HG02852 (cell line): ENCODE measurements around the gene TTL.
"Not testable (repeated sequence)": the region's sequence is repeated elsewhere in the genome, so short reads cannot be mapped to it uniquely, and the experiment has no call there.

ENCODE experiments used
- ATAC-seq: cut with Tn5 transposase; IDR thresholded peaks from one replicate; pipeline ENCODE4 v1.9.1; 2021; ENCODE audit warnings: mild to moderate bottlenecking, moderate library complexity; ENCODE audit not compliant: unreplicated experiment

The TTL gene

DNA sequence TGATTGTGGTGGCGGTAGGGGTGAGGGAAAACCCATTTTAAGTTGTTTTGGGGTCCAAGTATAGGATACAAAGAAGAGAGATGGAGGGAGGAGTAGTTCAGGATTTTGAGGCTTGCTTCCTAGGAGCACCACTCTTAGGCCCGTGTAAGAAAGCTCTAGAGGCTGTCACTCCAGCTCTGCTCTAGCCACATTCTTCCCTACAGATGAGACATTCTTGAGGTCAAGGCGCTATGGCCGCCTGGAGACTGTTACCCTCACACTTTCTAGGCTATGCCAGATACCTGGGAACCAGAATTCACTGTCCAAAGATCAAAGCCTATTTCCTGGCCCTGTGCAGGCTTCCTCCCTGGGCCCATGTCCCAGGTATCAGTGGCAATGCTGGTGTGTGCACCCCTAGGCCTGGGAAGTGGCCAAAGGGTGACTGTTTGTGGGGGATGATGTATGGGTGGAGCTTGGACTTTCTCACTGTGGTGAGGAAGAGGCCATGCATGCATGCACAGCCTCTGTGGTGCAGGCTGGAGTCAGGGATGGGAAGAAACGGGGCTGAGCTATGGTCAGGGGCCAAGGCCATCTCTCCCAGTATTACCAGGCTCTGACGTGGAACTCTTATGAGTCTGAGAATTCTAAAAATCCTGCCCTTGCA lies 7.0 kb upstream of the TTL start:
- ATAC-seq: no peak

GRCh38 chr2:112476434-112476833 lies 5.5 kb upstream of the TTL start:
- no peak for ATAC-seq

DNA sequence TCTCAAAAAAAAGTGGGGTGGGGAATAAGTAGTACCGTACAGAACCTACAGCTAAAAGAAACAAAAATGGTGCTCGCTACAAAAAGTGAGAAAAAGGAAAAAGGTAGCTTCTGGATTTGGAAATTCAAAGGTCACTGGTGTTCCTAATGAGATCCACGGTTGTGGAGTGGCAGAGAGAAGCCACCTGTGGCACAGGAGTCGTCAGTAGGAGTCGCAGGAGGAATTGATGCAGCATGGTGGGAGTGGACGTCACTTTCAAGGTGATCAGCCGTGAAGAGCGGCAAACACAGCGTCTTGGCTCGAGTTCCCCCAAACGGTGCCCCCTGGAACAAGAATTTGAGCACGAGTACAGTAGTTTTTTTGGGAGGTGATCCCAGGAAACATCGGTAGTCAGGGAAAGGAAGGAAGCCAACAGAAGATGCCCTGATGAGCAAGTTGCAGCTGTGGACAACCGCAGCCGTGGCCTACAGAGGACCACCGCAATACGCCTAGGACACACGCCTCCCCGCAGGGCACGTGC lies 1.4 kb upstream of the TTL start:
- ATAC-seq: no peak

DNA sequence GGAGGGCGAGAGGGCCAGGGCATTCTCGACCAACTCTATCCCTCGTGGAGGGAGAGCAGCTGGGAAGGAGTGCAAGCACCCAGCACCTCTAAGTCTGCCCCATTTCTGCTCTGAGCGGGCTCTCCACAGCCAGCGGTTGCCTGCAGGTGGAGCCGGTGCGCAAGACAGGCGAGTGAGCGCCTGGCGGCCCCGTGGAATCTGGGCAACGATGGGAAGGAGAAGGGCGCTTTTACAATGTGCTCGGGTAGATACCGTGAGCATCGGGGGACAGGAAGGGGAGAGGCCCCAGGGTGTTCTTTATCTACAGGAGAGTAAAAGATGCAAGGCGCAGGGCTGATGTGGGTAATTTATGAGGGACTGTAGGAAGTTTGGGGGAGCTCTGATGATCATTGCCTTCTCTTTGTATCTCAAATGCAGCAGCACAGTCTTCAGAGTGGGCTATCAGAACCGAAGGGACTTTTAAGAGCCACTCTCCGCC lies 867 bp upstream of the TTL start:
- ATAC-seq: peak; percentile 62

GRCh38 chr2:112482309-112483041 lies 519 bp downstream of the TTL start:
- peak; percentile 15 for ATAC-seq

GRCh38 chr2:112483042-112483473 lies 1.1 kb downstream of the TTL start:
- no peak for ATAC-seq

DNA sequence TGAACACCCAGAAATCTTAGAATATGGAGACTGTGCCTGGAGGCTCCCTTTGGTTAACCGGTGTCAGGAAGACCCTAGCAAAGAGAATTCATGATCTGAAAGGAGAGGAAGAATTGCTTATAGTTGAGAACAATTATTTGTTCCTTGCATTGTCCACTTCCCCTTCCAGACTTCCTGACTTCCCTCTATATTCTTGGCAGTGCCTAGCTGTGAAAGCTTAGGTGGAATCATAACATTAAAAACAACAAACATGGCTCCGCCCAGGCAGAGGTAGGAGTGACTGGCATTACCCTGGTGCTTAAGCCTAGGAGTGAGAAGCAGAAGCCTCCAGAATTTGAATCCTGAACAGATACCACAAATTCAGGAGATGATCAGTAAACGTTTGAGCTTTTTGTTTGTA lies 1.9 kb downstream of the TTL start:
- ATAC-seq: no peak

GRCh38 chr2:112485849-112486248 lies 3.9 kb downstream of the TTL start:
- ATAC-seq: no peak

DNA sequence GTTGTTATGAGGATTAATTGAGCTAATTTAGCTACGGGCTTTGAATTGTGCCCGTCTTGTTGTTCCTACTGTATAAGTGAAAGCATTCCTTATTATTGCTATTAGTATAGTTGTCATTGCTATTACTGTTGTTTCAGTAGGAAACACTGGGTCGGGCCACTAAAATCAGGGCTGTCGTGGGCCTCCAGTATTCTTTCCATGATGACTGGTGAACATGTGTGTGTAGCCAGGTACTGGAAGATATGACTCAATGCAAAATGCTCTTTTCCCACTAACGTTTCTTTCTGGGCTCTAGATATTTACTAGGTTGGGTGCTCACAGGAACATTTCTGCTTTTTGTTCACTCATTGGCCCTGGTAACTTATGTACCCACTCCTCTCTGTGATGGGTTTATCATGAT lies 4.9 kb downstream of the TTL start:
- no peak for ATAC-seq

DNA sequence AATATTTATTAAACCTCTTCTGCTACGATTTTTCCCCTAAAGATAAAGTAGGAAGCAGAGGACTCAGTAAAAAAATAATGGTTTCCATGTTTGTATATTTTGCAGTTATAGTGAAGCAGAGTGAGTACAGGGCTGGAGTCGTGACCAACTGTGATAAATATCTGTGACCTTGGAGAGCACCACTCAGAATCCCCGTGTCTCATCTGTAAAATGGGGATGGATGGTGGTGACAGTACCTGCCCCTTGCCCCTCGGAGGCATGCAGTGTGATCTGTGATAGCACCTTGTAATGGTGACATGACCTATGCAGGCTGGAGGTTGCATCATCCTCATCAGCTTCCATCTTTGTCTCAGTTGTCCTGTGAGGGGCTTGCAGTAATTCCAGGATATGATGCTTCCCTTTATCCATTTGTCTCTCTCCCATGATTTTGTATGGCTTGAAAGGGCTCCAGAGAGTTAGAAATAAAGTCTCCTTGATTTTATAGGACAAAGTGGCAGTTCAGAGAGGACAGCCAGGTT lies 5.5 kb downstream of the TTL start:
- no peak for ATAC-seq

DNA sequence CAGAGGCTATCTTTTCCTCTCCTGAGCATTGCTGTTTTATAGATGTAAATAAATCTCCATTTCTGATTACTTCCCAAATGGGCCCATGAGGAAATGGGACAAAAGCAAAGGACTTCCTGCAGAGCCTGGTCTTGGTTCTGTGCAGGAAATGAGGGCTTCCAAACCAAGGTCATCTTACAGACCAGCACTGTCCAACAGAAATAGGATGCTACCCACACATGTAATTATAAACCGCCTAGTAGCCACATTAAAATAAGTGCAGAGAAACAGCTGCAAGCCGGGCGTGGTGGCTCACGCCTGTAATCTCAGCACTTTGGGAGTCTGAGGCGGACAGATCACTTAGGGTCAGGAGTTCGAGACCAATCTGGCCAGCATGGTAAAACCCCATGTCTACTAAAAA lies 6.2 kb downstream of the TTL start:
- no peak for ATAC-seq

DNA sequence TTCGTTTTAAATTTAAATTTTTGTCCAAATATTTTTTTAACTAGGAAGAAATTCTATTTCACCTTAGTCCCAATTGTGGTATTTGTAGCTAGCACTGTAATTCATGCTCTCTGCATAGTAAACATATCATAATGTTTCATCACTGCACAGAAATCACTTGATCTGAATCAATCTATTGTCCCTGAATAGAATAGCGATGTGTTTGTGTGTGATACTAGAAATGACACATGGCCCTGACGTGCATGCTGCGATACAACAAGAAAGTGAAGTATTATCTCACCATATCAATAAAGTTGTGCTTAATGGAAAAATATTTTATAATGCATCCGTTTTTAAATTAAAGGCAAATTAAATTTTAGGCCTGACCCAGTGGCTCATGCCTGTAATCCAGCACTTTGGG lies 10.0 kb downstream of the TTL start:
- no peak for ATAC-seq

- no peak for ATAC-seq
Observed at GRCh38 chr2:112493048-112493447, 11.1 kb downstream of the TTL start.

DNA sequence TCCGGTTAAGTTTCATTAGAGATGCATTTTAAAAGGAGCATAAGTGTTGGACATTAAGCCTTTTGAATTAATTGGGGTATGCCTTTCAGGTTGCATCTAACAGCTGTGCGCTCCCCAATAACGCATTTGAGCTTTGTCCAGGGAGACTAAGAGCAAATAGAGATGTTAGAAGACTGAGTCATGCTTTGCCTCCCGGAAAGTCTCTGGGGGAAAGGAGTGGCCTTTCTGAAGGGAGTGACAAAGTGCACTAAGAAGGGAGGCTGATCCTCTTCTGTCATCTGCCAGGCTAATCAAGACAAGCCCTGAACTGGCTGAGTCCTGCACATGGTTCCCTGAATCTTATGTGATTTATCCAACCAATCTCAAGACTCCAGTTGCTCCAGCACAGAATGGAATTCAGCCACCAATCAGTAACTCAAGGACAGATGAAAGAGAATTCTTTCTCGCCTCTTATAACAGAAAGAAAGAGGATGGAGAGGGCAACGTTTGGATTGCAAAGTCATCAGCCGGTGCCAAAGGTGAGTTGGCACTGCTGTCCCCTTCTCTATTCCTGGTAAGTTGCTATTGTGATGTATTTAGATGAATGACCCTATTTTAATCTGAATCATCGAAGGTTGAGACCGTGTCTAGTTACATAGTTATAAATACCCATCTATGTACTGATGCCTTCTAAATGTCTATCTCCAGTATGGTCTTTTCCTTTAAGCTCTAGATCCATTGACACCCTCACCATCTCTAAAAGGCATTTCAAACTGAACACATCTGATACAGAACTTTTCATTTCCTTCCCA lies 12.1 kb downstream of the TTL start:
- ATAC-seq: no peak

DNA sequence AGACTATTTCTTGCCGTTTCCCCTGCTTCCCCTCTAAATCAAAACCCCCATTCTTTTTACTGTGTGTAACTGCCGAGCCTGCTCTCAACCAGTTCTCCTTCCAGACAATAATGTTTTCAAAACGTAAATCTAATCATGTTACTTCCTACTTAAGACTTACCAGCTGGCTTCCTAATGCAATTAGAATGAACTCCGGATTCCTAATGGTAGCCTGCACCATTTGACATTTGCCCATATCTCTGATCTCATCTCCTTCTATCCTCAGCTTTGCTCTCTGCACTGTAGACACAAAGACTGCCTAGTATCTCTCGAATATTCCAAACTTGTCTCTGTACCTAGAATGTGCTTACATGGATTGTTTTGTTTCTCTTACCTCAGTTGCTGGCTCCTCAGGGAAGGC lies 12.9 kb downstream of the TTL start:
- no peak for ATAC-seq

- ATAC-seq: not testable (repeated sequence)
Observed at GRCh38 chr2:112495878-112496277, 13.9 kb downstream of the TTL start.

DNA sequence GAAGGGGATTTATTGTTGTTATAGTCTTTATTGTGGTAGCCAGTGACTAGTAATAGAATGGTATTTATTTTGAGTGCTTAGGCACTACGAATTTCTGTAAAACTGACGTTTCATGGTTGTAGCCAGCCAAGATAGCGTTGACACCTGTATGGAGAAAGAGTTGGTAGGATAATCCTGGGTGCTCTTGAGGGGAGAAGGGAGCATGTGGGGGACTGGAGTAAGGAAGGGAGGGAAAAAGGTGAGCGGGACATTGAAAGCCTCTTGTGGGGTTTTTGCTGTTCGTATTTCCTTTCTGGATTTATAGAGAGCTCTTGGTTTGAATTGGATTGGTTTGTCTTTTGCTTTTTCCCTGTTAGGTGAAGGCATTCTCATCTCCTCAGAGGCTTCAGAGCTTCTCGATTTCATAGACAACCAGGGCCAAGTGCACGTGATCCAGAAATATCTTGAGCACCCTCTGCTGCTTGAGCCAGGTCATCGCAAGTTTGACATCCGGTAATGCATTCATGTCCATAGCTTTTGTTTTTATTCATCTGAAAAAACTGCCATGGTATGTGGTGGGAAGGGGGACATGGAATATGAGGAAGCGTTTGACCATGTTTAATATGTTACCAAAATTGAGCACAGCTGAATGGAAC lies 19.0 kb downstream of the TTL start:
- ATAC-seq: not testable (repeated sequence)

GRCh38 chr2:112509239-112509998 lies 27.5 kb downstream of the TTL start:
- ATAC-seq: not testable (repeated sequence)

DNA sequence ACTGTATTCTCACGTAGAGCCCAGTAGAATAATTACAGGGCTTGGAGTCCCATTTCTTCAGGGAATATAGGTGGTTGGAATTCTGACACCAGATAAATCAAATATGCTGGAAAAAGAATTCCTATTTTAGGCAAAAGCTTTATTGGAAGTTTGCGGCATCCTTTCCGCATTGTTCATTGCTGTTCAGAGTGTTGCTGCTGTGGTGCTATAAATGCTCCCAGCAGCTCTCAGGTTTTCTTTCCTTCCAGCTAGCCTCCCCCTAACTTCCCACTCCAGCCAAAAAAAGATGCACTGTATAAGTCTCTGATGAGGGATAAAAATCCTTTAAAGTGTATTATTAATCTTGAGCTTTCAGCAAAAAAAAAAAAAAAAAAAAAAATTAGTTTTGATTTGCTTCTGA lies 34.8 kb downstream of the TTL start:
- ATAC-seq: no peak

DNA sequence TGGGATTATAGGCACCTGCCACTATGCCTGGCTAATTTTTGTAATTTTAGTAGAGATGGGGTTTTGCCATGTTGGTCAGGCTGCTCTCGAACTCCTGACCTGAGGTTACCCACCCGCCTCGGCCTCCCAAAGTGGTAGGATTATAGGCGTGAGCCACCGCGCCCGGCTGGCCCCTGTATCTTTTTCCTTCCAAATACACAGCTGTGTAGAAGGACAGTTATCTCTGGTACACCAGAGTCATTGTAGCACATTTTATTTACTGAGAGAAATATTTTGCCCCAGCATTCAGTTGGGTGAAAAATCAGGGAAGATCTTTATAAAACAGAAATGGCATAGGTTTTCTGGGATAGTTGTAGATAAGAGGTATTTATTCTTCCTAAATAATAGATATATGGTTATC lies 36.9 kb downstream of the TTL start:
- no peak for ATAC-seq
